HepG2 (cell line): ENCODE measurements around the gene HLA-DQB2. TPM values are rescaled to one million over a fixed set of nuclear protein-coding genes. Genes with fewer than 3 reads are reported as not detected.

Experiments used
- HOXD1 ChIP-seq: sonication (generic); formaldehyde crosslinking; IDR thresholded peaks from 2 replicates; pipeline ENCODE4 v1.5.0; 2020; ENCODE audit warnings: missing genetic modification reagents
- ISL2 ChIP-seq: sonication (generic); formaldehyde crosslinking; IDR thresholded peaks from 2 replicates; pipeline ENCODE4 v1.5.0; 2020; ENCODE audit warnings: missing genetic modification reagents
- LCORL ChIP-seq, 2 experiments: fragments of 450-650 bp in 1 of 2; sonication (generic) in 1 of 2; formaldehyde crosslinking in 1 of 2; IDR thresholded peaks; 2 replicates each; pipeline versions ENCODE4 v1.5.0 to v1.6.1; 2017 to 2020; ENCODE audit warnings: antibody characterized with exemption in 1 of 2, missing genetic modification reagents in 1 of 2
- POLR2AphosphoS5 ChIP-seq: IDR thresholded peaks from 2 replicates; pipeline ENCODE4 v1.6.1; 2012; ENCODE audit warnings: low read depth, low read length
- RCOR2 ChIP-seq: IDR thresholded peaks from 2 replicates; pipeline ENCODE4 v1.6.1; 2016; ENCODE audit warnings: missing biosample characterization, missing genetic modification reagents
- SMC3 ChIP-seq: IDR thresholded peaks from 2 replicates; pipeline ENCODE4 v1.6.1; 2011; ENCODE audit warnings: low read length, improper control_type of control experiment
- SNAPC2 ChIP-seq: sonication (generic); formaldehyde crosslinking; IDR thresholded peaks from 2 replicates; pipeline ENCODE4 v1.8.1; 2022; ENCODE audit warnings: mild to moderate bottlenecking, missing genetic modification reagents
- SRSF1 ChIP-seq: fragments of 200-400 bp; formaldehyde crosslinking; optimal IDR thresholded peaks from 2 replicates; pipeline ENCODE3; 2017; ENCODE audit warnings: mild to moderate bottlenecking, low read depth, low read length, moderate library complexity
- ZNF205 ChIP-seq: IDR thresholded peaks from 2 replicates; pipeline ENCODE4 v1.6.1; 2018; ENCODE audit warnings: missing biosample characterization, missing genetic modification reagents
- ZNF260 ChIP-seq: sonication (generic); formaldehyde crosslinking; IDR thresholded peaks from 2 replicates; pipeline ENCODE4 v1.4.0; 2020; ENCODE audit warnings: missing genetic modification reagents, low read depth, mild to moderate bottlenecking, borderline replicate concordance
- ZNF292 ChIP-seq: sonication (generic); formaldehyde crosslinking; IDR thresholded peaks from 2 replicates; pipeline ENCODE4 v1.8.1; 2022; ENCODE audit warnings: mild to moderate bottlenecking, low read depth, missing genetic modification reagents, borderline replicate concordance
- ZNF468 ChIP-seq: sonication (generic); formaldehyde crosslinking; IDR thresholded peaks from 2 replicates; pipeline ENCODE4 v1.8.0; 2022; ENCODE audit warnings: mild to moderate bottlenecking, moderate library complexity, missing genetic modification reagents
- polyA plus RNA-seq, 8 experiments: library from polyadenylated mRNA; depleted of rRNA in 3 of 8; stranded (reverse) in 7 of 8; unstranded in 1 of 8; fragments of >200 nt; fragmentation: Illumina TruSeq in 4 of 8; extraction: Trizol in 4 of 8; gene quantifications; 2 replicates each; pipeline versions ENCODE4 v1.2.1 to v1.2.3, GENCODE V29; 2011 to 2016; ENCODE audit warnings: low read depth in 4 of 8, missing spikeins in 1 of 8, mixed read lengths in 1 of 8; ENCODE audit not compliant: insufficient read depth in 1 of 8
- total RNA-seq, 5 experiments: library from RNA; depleted of rRNA; stranded (reverse); fragments of >200 nt; fragmentation: Illumina TruSeq; extraction: Trizol; gene quantifications; 2 replicates each; pipeline ENCODE4 v1.2.3, GENCODE V29; 2016; ENCODE audit warnings: low read depth in 1 of 5
- TF ChIP-seq, protein P1 (sequence below): sonication (generic); formaldehyde crosslinking; IDR thresholded peaks from one replicate; pipeline ENCODE4 v1.5.1; 2020; ENCODE audit warnings: mild to moderate bottlenecking, missing genetic modification reagents; ENCODE audit errors: not compliant biosample characterization
- TF ChIP-seq, protein P2 (sequence below): sonication (generic); formaldehyde crosslinking; IDR thresholded peaks from 2 replicates; pipeline ENCODE4 v1.5.0; 2020; ENCODE audit warnings: missing genetic modification reagents, mild to moderate bottlenecking, borderline replicate concordance
- TF ChIP-seq, protein P3 (sequence below): sonication (generic); formaldehyde crosslinking; IDR thresholded peaks from 2 replicates; pipeline ENCODE4 v1.5.0; 2020; ENCODE audit warnings: missing genetic modification reagents
- TF ChIP-seq, protein P4 (sequence below): sonication (generic); formaldehyde crosslinking; IDR thresholded peaks from 2 replicates; pipeline ENCODE4 v1.4.0; 2020; ENCODE audit warnings: mild to moderate bottlenecking, missing genetic modification reagents

Gene HLA-DQB2
- total and polyA plus RNA-seq, 2 of the 13 experiments (the other 11 are each of a cell fraction or from before 2014, with no cell fraction given) = not detected

DNA sequence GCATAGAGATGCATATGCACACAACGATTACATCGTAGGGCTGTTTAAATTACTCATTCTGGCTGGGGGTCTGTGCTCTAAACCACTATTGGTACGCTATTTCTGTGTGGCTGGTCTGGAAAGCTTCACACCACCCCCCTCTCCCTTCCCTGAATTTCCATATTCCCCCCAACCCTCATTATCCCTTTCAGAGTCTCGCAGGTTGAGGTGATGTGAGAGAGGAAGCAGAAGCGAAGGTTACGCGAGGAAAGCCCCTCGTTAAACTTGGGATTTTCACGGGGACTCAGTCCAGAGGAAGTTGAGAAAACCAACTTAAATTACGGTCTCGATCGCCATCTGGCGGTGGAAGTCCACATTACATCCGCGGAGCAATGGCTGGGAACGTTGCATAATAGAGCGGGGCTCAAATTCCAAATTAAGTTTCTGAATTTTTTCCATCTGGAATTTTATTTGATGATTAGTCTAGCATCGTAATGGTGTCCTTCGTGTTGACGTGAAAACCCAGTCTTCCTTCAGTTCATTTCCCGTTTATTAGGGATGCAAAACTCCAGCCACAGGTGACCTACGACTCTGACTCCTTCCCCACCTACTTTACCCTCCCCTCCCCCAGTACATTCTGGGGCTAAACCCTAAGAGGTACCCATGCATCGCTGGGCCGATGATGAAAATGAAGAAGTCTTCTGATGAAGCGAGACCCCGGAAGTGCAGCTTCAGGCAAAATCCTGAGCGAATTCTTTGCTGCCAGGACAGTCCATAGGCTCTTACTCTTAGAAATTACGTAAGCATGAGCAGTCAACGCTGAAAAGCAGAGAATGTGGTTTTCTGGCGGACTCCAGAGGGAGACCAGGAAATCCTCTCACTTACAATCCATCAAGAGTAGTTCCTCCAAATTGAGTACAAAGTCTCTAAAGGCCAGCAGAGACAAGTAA is 33.8 kb upstream of the HLA-DQB2 start (continued):
- TF ChIP-seq, protein P1, sequence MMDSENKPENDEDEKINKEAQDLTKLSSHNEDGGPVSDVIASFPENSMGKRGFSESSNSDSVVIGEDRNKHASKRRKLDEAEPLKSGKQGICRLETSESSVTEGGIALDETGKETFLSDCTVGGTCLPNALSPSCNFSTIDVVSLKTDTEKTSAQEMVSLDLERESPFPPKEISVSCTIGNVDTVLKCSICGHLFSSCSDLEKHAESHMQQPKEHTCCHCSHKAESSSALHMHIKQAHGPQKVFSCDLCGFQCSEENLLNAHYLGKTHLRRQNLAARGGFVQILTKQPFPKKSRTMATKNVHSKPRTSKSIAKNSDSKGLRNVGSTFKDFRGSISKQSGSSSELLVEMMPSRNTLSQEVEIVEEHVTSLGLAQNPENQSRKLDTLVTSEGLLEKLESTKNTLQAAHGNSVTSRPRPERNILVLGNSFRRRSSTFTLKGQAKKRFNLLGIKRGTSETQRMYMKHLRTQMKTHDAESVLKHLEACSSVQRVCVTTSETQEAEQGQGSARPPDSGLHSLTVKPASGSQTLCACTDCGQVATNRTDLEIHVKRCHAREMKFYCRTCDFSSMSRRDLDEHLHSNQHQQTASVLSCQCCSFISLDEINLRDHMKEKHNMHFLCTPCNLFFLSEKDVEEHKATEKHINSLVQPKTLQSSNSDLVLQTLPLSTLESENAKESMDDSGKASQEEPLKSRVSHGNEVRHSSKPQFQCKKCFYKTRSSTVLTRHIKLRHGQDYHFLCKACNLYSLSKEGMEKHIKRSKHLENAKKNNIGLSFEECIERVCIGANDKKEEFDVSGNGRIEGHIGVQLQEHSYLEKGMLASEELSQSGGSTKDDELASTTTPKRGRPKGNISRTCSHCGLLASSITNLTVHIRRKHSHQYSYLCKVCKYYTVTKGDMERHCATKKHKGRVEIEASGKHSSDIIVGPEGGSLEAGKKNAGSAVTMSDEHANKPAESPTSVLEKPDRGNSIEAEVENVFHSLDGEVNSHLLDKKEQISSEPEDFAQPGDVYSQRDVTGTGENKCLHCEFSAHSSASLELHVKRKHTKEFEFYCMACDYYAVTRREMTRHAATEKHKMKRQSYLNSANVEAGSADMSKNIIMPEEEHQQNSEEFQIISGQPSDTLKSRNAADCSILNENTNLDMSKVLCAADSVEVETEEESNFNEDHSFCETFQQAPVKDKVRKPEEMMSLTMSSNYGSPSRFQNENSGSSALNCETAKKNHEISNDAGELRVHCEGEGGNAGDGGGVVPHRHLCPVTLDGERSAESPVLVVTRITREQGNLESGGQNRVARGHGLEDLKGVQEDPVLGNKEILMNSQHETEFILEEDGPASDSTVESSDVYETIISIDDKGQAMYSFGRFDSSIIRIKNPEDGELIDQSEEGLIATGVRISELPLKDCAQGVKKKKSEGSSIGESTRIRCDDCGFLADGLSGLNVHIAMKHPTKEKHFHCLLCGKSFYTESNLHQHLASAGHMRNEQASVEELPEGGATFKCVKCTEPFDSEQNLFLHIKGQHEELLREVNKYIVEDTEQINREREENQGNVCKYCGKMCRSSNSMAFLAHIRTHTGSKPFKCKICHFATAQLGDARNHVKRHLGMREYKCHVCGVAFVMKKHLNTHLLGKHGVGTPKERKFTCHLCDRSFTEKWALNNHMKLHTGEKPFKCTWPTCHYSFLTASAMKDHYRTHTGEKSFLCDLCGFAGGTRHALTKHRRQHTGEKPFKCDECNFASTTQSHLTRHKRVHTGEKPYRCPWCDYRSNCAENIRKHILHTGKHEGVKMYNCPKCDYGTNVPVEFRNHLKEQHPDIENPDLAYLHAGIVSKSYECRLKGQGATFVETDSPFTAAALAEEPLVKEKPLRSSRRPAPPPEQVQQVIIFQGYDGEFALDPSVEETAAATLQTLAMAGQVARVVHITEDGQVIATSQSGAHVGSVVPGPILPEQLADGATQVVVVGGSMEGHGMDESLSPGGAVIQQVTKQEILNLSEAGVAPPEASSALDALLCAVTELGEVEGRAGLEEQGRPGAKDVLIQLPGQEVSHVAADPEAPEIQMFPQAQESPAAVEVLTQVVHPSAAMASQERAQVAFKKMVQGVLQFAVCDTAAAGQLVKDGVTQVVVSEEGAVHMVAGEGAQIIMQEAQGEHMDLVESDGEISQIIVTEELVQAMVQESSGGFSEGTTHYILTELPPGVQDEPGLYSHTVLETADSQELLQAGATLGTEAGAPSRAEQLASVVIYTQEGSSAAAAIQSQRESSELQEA (CRISPR knock-in tag) = no peak
- no peak for TF ChIP-seq POLR2AphosphoS5
- TF ChIP-seq, protein P2, sequence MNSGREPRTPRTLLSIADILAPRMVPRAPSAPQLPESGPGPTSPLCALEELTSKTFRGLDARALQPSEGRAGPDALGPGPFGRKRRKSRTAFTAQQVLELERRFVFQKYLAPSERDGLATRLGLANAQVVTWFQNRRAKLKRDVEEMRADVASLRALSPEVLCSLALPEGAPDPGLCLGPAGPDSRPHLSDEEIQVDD (CRISPR knock-in tag) = no peak
- peak; percentile 88 for TF ChIP-seq SMC3
- no peak for TF ChIP-seq ZNF260 (CRISPR knock-in tag)
- no peak for TF ChIP-seq SRSF1
- no peak for TF ChIP-seq LCORL (IDR thresholded peaks at IDR 0.05)
- 0 out of 2 replicates have a peak, but pooled peaks have one; percentile 35 for TF ChIP-seq LCORL (CRISPR knock-in tag; IDR thresholded peaks at IDR 0.05)
- TF ChIP-seq, protein P3, sequence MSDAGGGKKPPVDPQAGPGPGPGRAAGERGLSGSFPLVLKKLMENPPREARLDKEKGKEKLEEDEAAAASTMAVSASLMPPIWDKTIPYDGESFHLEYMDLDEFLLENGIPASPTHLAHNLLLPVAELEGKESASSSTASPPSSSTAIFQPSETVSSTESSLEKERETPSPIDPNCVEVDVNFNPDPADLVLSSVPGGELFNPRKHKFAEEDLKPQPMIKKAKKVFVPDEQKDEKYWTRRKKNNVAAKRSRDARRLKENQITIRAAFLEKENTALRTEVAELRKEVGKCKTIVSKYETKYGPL (CRISPR knock-in tag) = peak; percentile 99
- TF ChIP-seq RCOR2 = no peak
- no peak for TF ChIP-seq ZNF468 (CRISPR knock-in tag)
- TF ChIP-seq ZNF205 (CRISPR knock-in tag) = no peak
- no peak for TF ChIP-seq ZNF292
- no peak for TF ChIP-seq HOXD1 (CRISPR knock-in tag)
- TF ChIP-seq, protein P4, sequence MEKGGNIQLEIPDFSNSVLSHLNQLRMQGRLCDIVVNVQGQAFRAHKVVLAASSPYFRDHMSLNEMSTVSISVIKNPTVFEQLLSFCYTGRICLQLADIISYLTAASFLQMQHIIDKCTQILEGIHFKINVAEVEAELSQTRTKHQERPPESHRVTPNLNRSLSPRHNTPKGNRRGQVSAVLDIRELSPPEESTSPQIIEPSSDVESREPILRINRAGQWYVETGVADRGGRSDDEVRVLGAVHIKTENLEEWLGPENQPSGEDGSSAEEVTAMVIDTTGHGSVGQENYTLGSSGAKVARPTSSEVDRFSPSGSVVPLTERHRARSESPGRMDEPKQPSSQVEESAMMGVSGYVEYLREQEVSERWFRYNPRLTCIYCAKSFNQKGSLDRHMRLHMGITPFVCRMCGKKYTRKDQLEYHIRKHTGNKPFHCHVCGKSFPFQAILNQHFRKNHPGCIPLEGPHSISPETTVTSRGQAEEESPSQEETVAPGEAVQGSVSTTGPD = peak; percentile 22; the same call in 1 of the 2 replicates
- TF ChIP-seq SNAPC2 (CRISPR knock-in tag) = no peak
- TF ChIP-seq ISL2 = no peak
